Measurements from ENCODE around the gene GPR37L1. TPM values are rescaled to one million over a fixed set of nuclear protein-coding genes. Genes with fewer than 3 reads are reported as not detected.

Gene GPR37L1
- total RNA-seq, 1 donor from 2014 or later = 0.09 TPM

GRCh38 chr1:202121006-202121405 lies 1.7 kb upstream of the GPR37L1 start:
- TF ChIP-seq, protein P1, sequence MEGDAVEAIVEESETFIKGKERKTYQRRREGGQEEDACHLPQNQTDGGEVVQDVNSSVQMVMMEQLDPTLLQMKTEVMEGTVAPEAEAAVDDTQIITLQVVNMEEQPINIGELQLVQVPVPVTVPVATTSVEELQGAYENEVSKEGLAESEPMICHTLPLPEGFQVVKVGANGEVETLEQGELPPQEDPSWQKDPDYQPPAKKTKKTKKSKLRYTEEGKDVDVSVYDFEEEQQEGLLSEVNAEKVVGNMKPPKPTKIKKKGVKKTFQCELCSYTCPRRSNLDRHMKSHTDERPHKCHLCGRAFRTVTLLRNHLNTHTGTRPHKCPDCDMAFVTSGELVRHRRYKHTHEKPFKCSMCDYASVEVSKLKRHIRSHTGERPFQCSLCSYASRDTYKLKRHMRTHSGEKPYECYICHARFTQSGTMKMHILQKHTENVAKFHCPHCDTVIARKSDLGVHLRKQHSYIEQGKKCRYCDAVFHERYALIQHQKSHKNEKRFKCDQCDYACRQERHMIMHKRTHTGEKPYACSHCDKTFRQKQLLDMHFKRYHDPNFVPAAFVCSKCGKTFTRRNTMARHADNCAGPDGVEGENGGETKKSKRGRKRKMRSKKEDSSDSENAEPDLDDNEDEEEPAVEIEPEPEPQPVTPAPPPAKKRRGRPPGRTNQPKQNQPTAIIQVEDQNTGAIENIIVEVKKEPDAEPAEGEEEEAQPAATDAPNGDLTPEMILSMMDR (IDR thresholded peaks at IDR 0.05; ENCODE audit: unreplicated experiment) = no peak
- peaks cover 2% of the 10 kb centered on the region for H3K27me3 Mint-ChIP-seq (ENCODE audit: low read depth)
- no peak overlapping the region for H3K4me3 Mint-ChIP-seq
- H3K4me1 Mint-ChIP-seq = peaks cover 2% of the 10 kb centered on the region
- no peaks in the 10 kb centered on the region for H3K9me3 Mint-ChIP-seq
- no peak for DNase-seq (ENCODE audit: low spot score in 2 of 2, unreplicated experiment in 2 of 2)
- no peak overlapping the region for H3K27ac Mint-ChIP-seq
- no peaks in the 10 kb centered on the region for H3K36me3 Mint-ChIP-seq

- Mint-ChIP-seq H3K4me3 (no peak overlapping the region), H3K36me3 (no peaks in the 10 kb centered on the region), H3K9me3 (no peaks in the 10 kb centered on the region), H3K27ac (no peak overlapping the region), H3K4me1 (peaks cover 2% of the 10 kb centered on the region), H3K27me3 (ENCODE audit: low read depth) (peaks cover 2% of the 10 kb centered on the region)
- no peak for DNase-seq (ENCODE audit: low spot score in 2 of 2, unreplicated experiment in 2 of 2)
- TF ChIP-seq, protein P1 (IDR thresholded peaks at IDR 0.05; ENCODE audit: unreplicated experiment) = no peak
These were observed 658 bp downstream of the GPR37L1 start for GRCh38 chr1:202123336-202123813.

DNA sequence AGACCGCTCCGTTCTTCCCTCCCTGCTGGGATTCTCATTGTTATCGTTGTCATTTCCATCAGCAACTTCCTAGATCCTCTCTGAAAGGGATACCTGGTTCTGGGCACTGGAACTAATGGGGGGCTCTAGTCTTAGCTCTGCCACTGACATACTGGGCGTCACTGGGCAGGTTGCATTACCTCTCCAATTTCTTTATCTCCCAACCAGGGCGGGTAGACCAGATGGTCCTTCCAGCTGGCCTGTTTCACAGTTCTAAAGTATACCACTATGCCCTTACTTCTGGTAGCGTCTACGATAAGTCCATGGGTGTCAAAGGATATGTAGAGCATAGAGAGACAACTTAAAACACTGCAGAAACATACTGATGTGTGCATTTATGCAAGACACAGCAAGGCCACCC lies 1.4 kb downstream of the GPR37L1 start:
- Mint-ChIP-seq H3K36me3 (peaks cover 1% of the 10 kb centered on the region), H3K4me1 (peaks cover 2% of the 10 kb centered on the region), H3K27me3 (ENCODE audit: low read depth) (peaks cover 2% of the 10 kb centered on the region), H3K9me3 (no peaks in the 10 kb centered on the region), H3K4me3 (no peak overlapping the region), H3K27ac (no peak overlapping the region)
- TF ChIP-seq, protein P1 (IDR thresholded peaks at IDR 0.05; ENCODE audit: unreplicated experiment) = no peak
- no peak for DNase-seq (ENCODE audit: low spot score in 2 of 2, unreplicated experiment in 2 of 2)

- H3K36me3 Mint-ChIP-seq = peaks cover 1% of the 10 kb centered on the region
- no peaks in the 10 kb centered on the region for H3K9me3 Mint-ChIP-seq
- peaks cover 9% of the 10 kb centered on the region for H3K4me1 Mint-ChIP-seq
- DNase-seq (ENCODE audit: low spot score in 2 of 2, unreplicated experiment in 2 of 2) = no peak
- no peak overlapping the region for H3K27ac Mint-ChIP-seq
- H3K4me3 Mint-ChIP-seq = no peak overlapping the region
- peaks cover 2% of the 10 kb centered on the region for H3K27me3 Mint-ChIP-seq (ENCODE audit: low read depth)
- TF ChIP-seq, protein P1 (IDR thresholded peaks at IDR 0.05; ENCODE audit: unreplicated experiment) = no peak
These were observed 2.9 kb downstream of the GPR37L1 start for GRCh38 chr1:202125611-202126010.

DNA sequence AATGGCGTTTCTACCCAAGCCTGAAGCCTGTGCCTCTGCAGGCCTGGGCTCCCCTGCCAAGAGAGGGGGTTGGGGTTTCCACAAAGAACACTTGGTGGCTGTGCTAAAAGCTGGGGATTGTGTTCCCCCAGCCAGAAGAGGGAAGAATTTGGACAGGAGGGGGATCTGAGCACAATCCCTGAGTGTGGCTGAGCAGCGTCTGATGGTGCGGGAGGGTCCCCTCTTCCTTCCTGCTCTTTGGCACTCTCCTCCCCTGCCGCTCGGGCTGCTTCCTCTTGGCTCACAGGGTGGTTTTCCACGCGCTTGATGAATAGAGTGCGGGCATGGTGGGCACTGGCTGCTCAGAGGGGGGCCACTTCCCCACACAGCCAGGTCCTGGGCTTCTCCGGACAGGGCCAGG lies 3.7 kb downstream of the GPR37L1 start:
- TF ChIP-seq, protein P1 (IDR thresholded peaks at IDR 0.05; ENCODE audit: unreplicated experiment) = no peak
- Mint-ChIP-seq H3K27ac (no peak overlapping the region), H3K4me3 (no peak overlapping the region), H3K27me3 (ENCODE audit: low read depth) (peaks cover 2% of the 10 kb centered on the region), H3K9me3 (no peaks in the 10 kb centered on the region), H3K36me3 (peaks cover 1% of the 10 kb centered on the region), H3K4me1 (peaks cover 9% of the 10 kb centered on the region)
- DNase-seq (ENCODE audit: low spot score in 2 of 2, unreplicated experiment in 2 of 2) = no peak

DNA sequence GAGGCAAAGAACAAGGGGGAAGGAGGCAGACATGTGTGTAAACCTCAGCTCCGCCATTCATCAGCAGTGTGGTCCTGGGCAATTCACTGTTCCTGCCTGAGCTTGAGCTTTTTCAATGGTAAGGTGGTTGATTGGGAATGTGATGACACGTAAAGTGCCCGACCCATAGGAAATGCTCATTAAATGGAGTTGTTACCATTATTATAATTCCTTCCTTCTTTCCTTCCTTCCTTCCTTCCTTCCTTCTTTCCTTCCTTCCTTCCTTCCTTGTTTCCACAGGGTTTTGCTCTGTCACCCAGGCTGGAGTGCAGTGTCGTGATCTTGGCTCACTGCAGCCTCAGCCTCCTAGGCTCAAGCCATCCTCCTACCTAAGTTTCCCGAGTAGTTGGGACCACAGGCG lies 4.3 kb downstream of the GPR37L1 start:
- Mint-ChIP-seq H3K4me3 (no peak overlapping the region), H3K9me3 (no peaks in the 10 kb centered on the region), H3K27me3 (ENCODE audit: low read depth) (peaks cover 2% of the 10 kb centered on the region), H3K36me3 (peaks cover 1% of the 10 kb centered on the region), H3K27ac (no peak overlapping the region), H3K4me1 (peaks cover 14% of the 10 kb centered on the region)
- TF ChIP-seq, protein P1 (IDR thresholded peaks at IDR 0.05; ENCODE audit: unreplicated experiment) = no peak
- no peak for DNase-seq (ENCODE audit: low spot score in 2 of 2, unreplicated experiment in 2 of 2)
